HG02938 (cell line): ENCODE data around the gene A2M.

Source experiments
- ATAC-seq: cut with Tn5 transposase; IDR thresholded peaks from one replicate; pipeline ENCODE4 v1.9.1; 2021; ENCODE audit warnings: mild to moderate bottlenecking, moderate library complexity; ENCODE audit not compliant: unreplicated experiment

A2M gene

DNA sequence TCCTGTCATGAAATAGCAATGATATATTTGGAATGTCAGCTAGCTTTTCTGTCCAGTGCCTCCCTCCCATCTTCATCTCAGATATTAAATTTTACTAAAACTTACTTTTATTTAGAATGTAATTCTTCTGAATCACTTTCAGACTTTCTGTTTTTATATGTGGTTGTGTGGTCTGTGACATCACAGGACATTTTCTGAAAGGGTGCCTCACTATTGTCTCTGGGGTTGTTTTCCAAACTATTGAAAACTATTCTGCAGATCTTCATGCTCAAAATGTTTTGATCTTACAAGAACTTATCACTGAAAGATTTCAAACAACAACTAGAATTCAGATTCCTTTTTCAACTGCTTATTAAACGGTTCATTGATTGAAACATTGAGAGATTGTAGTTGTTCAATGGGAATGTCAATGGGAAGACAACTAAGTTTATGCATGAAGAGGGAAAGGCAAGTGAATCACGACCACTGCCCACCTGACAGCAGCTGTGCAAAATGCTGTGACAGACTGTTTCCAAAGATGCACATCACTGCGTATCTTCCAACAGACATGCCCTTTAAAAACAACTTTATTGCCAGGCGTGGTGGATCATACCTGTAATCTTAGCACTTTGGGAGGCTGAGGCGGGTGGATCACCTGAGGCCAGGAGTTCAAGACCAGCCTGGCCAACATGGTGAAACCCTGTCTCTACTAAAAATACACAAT, 75.1 kb downstream of the A2M start:
- ATAC-seq = no peak

DNA sequence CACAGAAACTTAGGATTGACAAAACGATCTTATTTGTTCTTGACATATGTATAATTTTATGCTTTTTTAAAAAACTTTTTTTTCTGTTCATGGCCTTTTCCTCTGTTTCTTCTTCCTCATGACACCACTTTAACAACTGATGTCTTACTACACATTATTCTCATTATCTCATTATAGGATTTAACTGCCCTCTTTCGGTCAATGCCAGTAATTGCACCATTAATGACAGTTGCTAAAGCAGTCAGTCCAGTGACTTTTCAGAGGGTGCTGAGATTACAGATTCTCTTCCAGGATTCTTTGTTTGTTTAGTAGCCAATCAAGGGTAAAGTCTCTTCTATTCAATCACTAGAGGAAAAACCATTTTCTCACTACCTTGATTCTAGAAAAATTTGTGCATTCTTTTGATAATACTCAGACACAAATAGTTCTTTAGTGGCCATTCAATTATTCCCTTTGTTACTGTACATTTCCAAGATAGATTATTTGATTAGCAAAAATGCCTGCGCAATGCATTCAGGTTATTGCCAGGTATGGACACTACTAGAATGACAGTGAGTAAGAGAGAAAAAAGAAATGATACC, 76.2 kb downstream of the A2M start:
- ATAC-seq = no peak

GRCh38 chr12:9037431-9037830, 78.3 kb downstream of the A2M start:
- ATAC-seq = no peak

GRCh38 chr12:9036227-9036626, 79.5 kb downstream of the A2M start:
- ATAC-seq = no peak

DNA sequence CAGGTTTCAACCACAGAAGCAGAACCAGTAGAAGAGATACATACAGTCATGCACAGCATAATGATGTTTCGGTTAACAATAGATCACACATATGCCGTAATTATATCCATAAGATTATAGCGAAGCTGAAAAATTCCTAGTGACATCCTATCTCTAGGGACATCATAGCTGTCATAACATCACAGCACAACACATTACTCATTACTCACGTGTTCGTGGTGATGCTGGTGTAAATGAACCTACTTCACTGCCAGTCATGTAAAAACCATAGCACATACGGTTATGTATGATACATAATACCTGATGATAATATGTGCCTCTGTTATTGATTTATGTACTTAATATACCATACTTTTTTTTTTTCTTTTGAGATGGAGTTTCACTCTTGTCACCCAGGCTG, 81.6 kb downstream of the A2M start:
- no peak for ATAC-seq

- ATAC-seq = no peak
Observed at GRCh38 chr12:9033265-9033887, 82.3 kb downstream of the A2M start.

DNA sequence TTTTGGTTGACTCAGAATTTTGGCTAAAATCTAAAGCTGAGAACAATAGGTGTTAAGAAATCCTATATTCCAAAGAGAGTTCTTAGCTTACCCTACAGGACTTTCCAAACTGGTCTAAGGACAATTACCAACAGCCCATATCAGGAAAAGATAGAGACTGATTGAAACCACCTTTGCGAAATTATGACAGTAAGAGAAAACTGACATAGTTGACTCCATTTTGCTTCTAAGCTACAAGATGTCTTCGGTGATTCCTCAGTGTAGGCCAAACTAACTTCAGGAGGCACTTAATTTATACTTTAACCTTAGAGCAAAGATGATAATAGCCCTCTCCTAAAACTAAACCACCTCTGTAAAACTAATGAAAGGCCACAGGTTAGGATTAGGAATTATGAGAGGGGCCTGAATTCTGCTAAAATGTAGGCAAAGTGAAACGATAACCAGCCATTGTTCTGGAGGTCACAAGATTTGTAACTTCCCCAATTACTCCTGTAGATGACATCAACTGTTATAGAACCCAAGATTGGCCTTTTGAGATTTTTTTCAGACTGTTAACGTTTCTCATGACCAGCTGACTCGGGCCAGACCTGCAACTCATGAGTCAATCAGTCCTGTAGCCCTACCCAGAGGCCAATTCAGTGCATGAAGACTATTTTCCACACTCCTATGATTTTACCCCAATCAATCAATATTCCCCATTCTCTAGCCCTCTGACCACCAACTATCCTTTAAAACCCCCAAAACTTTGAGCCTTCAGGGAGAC, 83.3 kb downstream of the A2M start:
- no peak for ATAC-seq

- ATAC-seq = no peak
Observed at GRCh38 chr12:9030776-9031175, 84.9 kb downstream of the A2M start.

- no peak for ATAC-seq
Observed at GRCh38 chr12:9027161-9028059, 88.3 kb downstream of the A2M start.

- ATAC-seq = no peak
Observed at GRCh38 chr12:9024512-9024911, 91.2 kb downstream of the A2M start.

- no peak for ATAC-seq
Observed at GRCh38 chr12:9022592-9022991, 93.1 kb downstream of the A2M start.
